Stimulated activated naive CD8-positive, alpha-beta T cell treated with anti-CD3 and anti-CD28 coated beads, Interleukin-15, Interleukin-2, amounts not matched to agents 100 ng/mL and 50 ng/mL, for 24 hours (primary cell): ENCODE results near the gene PHC3.
"Not testable (repeated sequence)": the region's sequence is repeated elsewhere in the genome, so short reads cannot be mapped to it uniquely, and the experiment has no call there.

ENCODE experiments used
- H3K27ac Mint-ChIP-seq: one replicate; pipeline ENCODE4 v1.8.0; 2021; ENCODE audit warnings: mild to moderate bottlenecking, mixed read lengths
- H3K27me3 Mint-ChIP-seq: one replicate; pipeline ENCODE4 v1.8.0; 2021; ENCODE audit warnings: mixed read lengths
- H3K36me3 Mint-ChIP-seq: one replicate; pipeline ENCODE4 v1.8.0; 2021; ENCODE audit warnings: low read depth, mixed read lengths
- H3K4me1 Mint-ChIP-seq: one replicate; pipeline ENCODE4 v1.8.0; 2021; ENCODE audit warnings: low read depth, mixed read lengths
- H3K4me3 Mint-ChIP-seq: one replicate; pipeline ENCODE4 v1.8.0; 2021; ENCODE audit warnings: mild to moderate bottlenecking, mixed read lengths
- H3K9me3 Mint-ChIP-seq: one replicate; pipeline ENCODE4 v1.8.0; 2021; ENCODE audit warnings: mixed read lengths

Gene PHC3

GRCh38 chr3:170180908-170181885 is at the start of gene PHC3:
PHC3 (minus strand) TSS chr3:170181733; CDS start chr3:170181715, 18 bp downstream.
- peaks cover 25% of the 10 kb centered on the region for H3K4me1 Mint-ChIP-seq
- H3K9me3 Mint-ChIP-seq, result no peaks in the 10 kb centered on the region
- peaks cover 33% of the 10 kb centered on the region for H3K36me3 Mint-ChIP-seq
- peak within 1 kb of the TSS; percentile 96 for H3K27ac Mint-ChIP-seq
- no peaks in the 10 kb centered on the region for H3K27me3 Mint-ChIP-seq
- peak within 1 kb of the TSS; percentile 94 for H3K4me3 Mint-ChIP-seq

- Mint-ChIP-seq H3K4me1 (peaks cover 18% of the 10 kb centered on the region), H3K27me3 (no peaks in the 10 kb centered on the region), H3K36me3 (peaks cover 7% of the 10 kb centered on the region), H3K4me3 (no peak overlapping the region), H3K27ac (no peak overlapping the region), H3K9me3 (no peaks in the 10 kb centered on the region)
Observed at GRCh38 chr3:170228093-170228766, 46.7 kb upstream of the PHC3 start.

DNA sequence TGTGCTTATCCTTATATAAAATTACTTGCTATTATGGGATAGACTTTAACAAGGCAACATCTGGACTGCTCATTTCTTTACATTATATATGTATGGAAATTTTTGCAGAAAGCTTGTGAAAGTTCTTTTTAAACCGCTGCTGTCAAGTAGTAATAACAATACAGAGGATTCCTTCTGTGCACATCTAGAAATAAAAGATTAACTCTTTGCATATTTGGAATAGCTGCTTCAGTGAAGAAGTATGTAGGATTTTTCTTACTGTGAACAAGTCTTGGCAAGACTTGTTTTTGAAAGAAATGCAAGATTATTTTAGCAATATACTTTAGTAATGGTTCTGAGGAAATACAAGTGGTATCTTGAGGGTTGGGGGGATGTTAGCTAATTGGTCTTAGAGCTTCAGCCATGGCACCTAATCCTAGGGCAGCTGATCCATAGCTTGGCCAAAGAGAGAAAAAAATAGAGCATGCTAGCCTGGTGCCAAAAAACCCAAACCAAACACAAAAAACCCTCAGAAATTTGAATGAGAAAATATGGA is 45.0 kb upstream of the PHC3 start:
- H3K36me3 Mint-ChIP-seq, result peaks cover 7% of the 10 kb centered on the region
- H3K9me3 Mint-ChIP-seq, result no peaks in the 10 kb centered on the region
- H3K4me1 Mint-ChIP-seq, result peaks cover 26% of the 10 kb centered on the region
- H3K27ac Mint-ChIP-seq, result no peak overlapping the region
- no peak overlapping the region for H3K4me3 Mint-ChIP-seq
- no peaks in the 10 kb centered on the region for H3K27me3 Mint-ChIP-seq

- no peaks in the 10 kb centered on the region for H3K27me3 Mint-ChIP-seq
- H3K9me3 Mint-ChIP-seq, result no peaks in the 10 kb centered on the region
- peaks cover 7% of the 10 kb centered on the region for H3K36me3 Mint-ChIP-seq
- no peak overlapping the region for H3K27ac Mint-ChIP-seq
- H3K4me1 Mint-ChIP-seq, result peaks cover 34% of the 10 kb centered on the region
- H3K4me3 Mint-ChIP-seq, result no peak overlapping the region
Observed at GRCh38 chr3:170225166-170225565, 43.6 kb upstream of the PHC3 start.

- Mint-ChIP-seq H3K36me3 (peaks cover 7% of the 10 kb centered on the region), H3K27me3 (no peaks in the 10 kb centered on the region), H3K27ac (peak overlapping the region; percentile 87), H3K4me1 (peaks cover 34% of the 10 kb centered on the region), H3K4me3 (peak overlapping the region; percentile 84), H3K9me3 (no peaks in the 10 kb centered on the region)
Observed at GRCh38 chr3:170222647-170223541, 41.4 kb upstream of the PHC3 start.

GRCh38 chr3:170221924-170222646 is 40.6 kb upstream of the PHC3 start, which contains the start of gene PRKCI:
PRKCI (plus strand) TSS chr3:170222424; CDS start chr3:170222670, 246 bp downstream.
- Mint-ChIP-seq H3K4me1 (peaks cover 34% of the 10 kb centered on the region), H3K9me3 (no peaks in the 10 kb centered on the region), H3K27ac (peak within 1 kb of the TSS; percentile 92), H3K4me3 (peak within 1 kb of the TSS; percentile 84), H3K36me3 (peaks cover 7% of the 10 kb centered on the region), H3K27me3 (no peaks in the 10 kb centered on the region)

DNA sequence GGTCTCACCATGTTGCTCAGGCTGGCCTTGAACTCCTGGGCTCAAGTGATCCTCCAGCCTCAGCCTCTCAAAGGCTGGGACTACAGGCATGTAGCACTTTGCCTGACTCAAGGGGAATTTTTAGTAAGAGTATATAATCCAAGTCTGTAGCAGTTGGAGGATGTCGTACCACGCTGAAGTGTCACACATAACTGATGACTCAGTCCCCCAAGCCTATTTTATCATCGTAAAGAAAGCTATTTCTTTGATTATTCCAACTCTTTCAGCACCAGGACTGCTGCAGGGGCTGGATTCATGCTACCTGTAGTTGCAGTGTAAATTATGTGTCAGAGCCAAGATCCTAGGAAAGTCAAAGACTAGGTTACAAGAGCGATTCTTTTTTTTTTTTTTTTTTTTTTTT is 39.3 kb upstream of the PHC3 start:
- no peaks in the 10 kb centered on the region for H3K9me3 Mint-ChIP-seq
- H3K27me3 Mint-ChIP-seq, result no peaks in the 10 kb centered on the region
- peak overlapping the region; percentile 36 for H3K27ac Mint-ChIP-seq
- H3K4me3 Mint-ChIP-seq, result peak overlapping the region; percentile 69
- H3K4me1 Mint-ChIP-seq, result peaks cover 34% of the 10 kb centered on the region
- peaks cover 7% of the 10 kb centered on the region for H3K36me3 Mint-ChIP-seq

DNA sequence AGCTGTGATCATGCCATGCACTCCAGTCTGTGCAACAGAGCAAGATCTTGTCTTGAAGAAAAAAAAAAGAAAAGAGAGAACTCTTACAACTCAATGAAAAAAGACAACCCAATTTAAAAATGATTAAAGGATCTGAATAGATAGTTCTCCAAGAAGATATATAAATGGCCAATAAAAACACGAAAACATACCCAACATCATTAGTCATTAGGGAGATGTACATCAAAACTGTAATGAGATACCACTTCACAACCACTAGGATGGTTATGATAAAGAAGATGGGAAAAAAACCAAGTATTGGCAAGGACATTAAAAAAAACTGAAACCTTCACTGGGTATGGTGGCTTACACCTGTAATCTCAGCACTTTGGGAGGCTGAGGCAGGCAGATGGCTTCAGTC is 38.3 kb upstream of the PHC3 start:
- H3K9me3 Mint-ChIP-seq, result no peaks in the 10 kb centered on the region
- no peak overlapping the region for H3K27ac Mint-ChIP-seq
- no peak overlapping the region for H3K4me3 Mint-ChIP-seq
- H3K4me1 Mint-ChIP-seq, result peaks cover 28% of the 10 kb centered on the region
- H3K27me3 Mint-ChIP-seq, result no peaks in the 10 kb centered on the region
- H3K36me3 Mint-ChIP-seq, result peaks cover 1% of the 10 kb centered on the region

GRCh38 chr3:170211668-170212067 is 30.1 kb upstream of the PHC3 start:
- Mint-ChIP-seq H3K4me3 (no peak overlapping the region), H3K27me3 (peaks cover 9% of the 10 kb centered on the region), H3K27ac (no peak overlapping the region), H3K4me1 (no peaks in the 10 kb centered on the region), H3K9me3 (peaks cover 5% of the 10 kb centered on the region), H3K36me3 (no peaks in the 10 kb centered on the region)

GRCh38 chr3:170207717-170208116 is 26.2 kb upstream of the PHC3 start:
- H3K27ac Mint-ChIP-seq, result no peak overlapping the region
- no peaks in the 10 kb centered on the region for H3K36me3 Mint-ChIP-seq
- peaks cover 5% of the 10 kb centered on the region for H3K9me3 Mint-ChIP-seq
- no peak overlapping the region for H3K4me3 Mint-ChIP-seq
- no peaks in the 10 kb centered on the region for H3K4me1 Mint-ChIP-seq
- peaks cover 13% of the 10 kb centered on the region for H3K27me3 Mint-ChIP-seq

DNA sequence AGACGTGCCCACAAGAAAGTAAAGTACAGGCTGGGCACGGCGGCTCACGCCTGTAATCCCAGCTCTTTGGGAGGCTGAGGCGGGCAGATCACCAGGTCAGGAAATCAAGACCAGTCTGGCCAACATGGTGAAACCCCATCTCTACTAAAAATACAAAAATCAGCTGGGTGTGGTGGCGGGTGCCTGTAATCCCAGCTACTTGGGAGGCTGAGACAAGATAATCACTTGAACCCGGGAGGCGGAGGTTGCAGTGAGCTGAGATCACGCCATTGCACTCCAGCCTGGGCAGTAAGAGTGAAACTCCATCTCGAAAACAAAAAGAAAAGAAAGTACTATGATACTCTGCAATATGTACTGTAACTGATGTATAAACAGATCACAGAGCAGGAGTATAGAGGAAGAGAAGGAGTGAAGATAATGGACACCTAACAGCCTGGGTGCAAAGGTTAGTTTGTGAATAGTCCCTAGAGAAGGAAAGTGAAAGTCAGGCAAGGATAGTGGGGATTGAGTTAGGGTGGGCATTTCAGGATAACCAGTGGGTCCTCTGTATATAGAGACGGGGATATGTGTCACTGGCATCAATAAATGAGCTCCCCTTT is 24.7 kb upstream of the PHC3 start:
- H3K4me3 Mint-ChIP-seq, H3K4me1 Mint-ChIP-seq, H3K36me3 Mint-ChIP-seq, H3K27ac Mint-ChIP-seq, H3K9me3 Mint-ChIP-seq: not testable (repeated sequence)
- peaks cover 13% of the 10 kb centered on the region for H3K27me3 Mint-ChIP-seq

DNA sequence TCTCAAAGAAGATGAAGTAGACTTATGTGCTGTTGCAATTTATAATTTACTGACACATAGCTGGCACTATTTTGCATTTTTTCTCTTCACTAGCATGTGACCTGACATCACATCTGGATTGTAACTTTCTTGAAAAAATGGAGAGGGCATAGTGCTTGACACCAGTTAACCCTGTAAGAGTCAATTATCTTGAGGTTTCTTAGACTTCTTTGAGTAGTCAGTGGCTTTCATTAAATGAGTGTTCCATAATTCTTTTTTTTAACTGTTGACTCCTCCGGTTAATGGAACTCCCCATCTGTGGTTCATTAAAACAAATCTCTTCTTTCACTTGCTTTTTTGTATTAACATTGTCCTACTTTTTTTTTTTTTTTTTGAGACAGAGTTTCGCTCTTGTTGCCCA is 23.8 kb upstream of the PHC3 start:
- peaks cover 14% of the 10 kb centered on the region for H3K27me3 Mint-ChIP-seq
- H3K27ac Mint-ChIP-seq, result no peak overlapping the region
- no peaks in the 10 kb centered on the region for H3K4me1 Mint-ChIP-seq
- no peaks in the 10 kb centered on the region for H3K36me3 Mint-ChIP-seq
- H3K4me3 Mint-ChIP-seq, result no peak overlapping the region
- no peaks in the 10 kb centered on the region for H3K9me3 Mint-ChIP-seq

- H3K27ac Mint-ChIP-seq, result no peak overlapping the region
- H3K27me3 Mint-ChIP-seq, result peaks cover 17% of the 10 kb centered on the region
Observed at GRCh38 chr3:170204509-170204908, 23.0 kb upstream of the PHC3 start.

More at GRCh38 chr3:170204509-170204908, 23.0 kb upstream of the PHC3 start:
- no peaks in the 10 kb centered on the region for H3K9me3 Mint-ChIP-seq
- H3K4me1 Mint-ChIP-seq, result peaks cover 3% of the 10 kb centered on the region
- no peak overlapping the region for H3K4me3 Mint-ChIP-seq
- no peaks in the 10 kb centered on the region for H3K36me3 Mint-ChIP-seq
